Myocyte (in vitro differentiated cells): Measurements from ENCODE around the gene SLC22A17. TPM values are rescaled to one million over a fixed set of nuclear protein-coding genes. Genes with fewer than 3 reads are reported as not detected.
A peak's percentile ranks its signal among the peaks of the same experiment; 100 is the strongest.

Experiments used
- DNase-seq: peaks from one replicate; pipeline ENCODE4 v3.0.0-alpha.2; 2012; ENCODE audit warnings: low read depth
- microRNA counts: library from miRNA; unstranded; fragments of <30 nt; microRNA quantifications from one replicate; lab custom pipeline; 2016
- microRNA-seq: library from miRNA; unstranded; fragments of <30 nt; microRNA quantifications from one replicate; pipeline ENCODE4, GENCODE V29; 2016
- total RNA-seq: library from RNA; depleted of rRNA; stranded (reverse); fragments of >200 nt; gene quantifications from 2 replicates; pipeline ENCODE4 v1.2.3, GENCODE V29; 2014

SLC22A17 gene
- total RNA-seq, 1 donor from 2014 or later = 9.6 TPM

GRCh38 chr14:23308721-23309445 lies 43.8 kb downstream of the SLC22A17 start:
- DNase-seq = no peak

DNA sequence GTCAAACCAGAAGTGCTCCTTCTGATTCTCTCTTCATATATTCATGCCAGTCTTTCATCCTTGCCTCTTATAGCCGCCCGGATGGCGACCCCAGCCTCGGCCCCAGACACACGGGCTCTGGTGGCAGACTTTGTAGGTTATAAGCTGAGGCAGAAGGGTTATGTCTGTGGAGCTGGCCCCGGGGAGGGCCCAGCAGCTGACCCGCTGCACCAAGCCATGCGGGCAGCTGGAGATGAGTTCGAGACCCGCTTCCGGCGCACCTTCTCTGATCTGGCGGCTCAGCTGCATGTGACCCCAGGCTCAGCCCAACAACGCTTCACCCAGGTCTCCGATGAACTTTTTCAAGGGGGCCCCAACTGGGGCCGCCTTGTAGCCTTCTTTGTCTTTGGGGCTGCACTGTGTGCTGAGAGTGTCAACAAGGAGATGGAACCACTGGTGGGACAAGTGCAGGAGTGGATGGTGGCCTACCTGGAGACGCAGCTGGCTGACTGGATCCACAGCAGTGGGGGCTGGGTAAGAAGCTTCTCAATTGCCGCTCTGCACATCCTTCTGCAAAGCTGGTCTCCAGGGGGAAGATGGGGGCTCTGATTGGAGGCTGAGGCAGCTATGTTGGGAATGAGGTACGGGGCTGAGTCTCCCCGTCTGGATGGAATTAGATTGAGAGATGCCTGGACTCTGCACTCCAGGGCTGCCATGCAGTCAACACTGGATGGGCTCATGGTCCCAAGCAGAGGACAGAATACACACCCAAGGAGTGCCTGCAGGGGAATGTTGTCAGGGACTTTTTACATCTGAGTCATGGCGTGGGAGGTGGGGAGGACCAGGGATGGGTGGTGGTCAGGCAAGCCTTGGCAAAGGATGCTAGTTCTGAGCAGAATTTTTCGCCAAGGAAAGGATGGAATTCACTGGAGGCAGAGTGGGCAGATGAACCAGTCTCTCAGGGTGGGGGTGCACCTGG lies 44.7 kb downstream of the SLC22A17 start:
- DNase-seq = no peak

DNA sequence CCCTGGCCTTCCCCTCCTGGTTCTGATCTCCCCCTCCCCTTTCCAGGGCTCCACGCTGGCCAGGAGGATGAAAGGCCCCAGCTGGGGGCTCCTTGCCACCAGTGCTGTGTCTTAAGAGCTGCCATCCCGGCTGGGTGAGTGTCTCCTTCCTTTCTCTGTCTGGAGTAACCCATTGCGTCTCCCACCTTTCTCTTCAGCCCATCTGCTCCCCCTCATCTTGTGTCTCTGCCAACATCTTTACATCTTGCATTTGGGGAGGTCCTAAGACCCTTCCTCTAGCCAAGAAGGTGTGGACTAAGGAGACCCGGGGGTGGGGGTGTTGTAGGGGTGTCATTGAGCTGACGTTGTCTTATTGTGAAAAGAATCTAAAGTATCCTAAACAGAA lies 45.5 kb downstream of the SLC22A17 start:
- DNase-seq = no peak

- DNase-seq = peak; percentile 91
Measured at GRCh38 chr14:23306412-23307145, 46.1 kb downstream of the SLC22A17 start, which contains the start of gene BCL2L2. BCL2L2 (plus strand) TSS chr14:23306833; CDS start chr14:23307768, 935 bp downstream.

GRCh38 chr14:23302290-23303225 lies 50.1 kb downstream of the SLC22A17 start, which contains the start of gene PPP1R3E:
PPP1R3E (minus strand) TSS chr14:23302859; CDS start chr14:23302576, 283 bp downstream.
- DNase-seq = peak; percentile 61

DNA sequence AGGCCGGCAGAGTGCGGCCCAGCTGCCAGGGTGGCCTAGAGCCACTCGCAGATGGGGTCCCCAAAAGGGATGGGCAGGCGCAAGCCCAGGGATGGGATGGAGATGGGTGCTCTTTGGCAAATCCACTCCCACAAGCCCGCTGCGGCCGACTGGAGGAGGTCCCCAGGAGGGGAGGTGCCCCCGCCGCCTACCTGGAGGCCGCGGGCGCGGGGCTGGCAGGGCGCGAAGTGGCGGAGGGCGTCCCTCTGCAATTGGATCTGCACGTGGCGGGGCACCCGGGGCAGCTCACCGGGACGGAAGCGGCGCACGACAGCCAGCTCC lies 50.8 kb downstream of the SLC22A17 start:
- DNase-seq = no peak

- peak; percentile 98 for DNase-seq
Measured at GRCh38 chr14:23301288-23301968, 51.3 kb downstream of the SLC22A17 start.

GRCh38 chr14:23300687-23301223 lies 51.9 kb downstream of the SLC22A17 start:
- peak; percentile 24 for DNase-seq

- DNase-seq = no peak
Measured at GRCh38 chr14:23299986-23300686, 52.6 kb downstream of the SLC22A17 start.

GRCh38 chr14:23299211-23299957 lies 53.3 kb downstream of the SLC22A17 start:
- peak; percentile 64 for DNase-seq

DNA sequence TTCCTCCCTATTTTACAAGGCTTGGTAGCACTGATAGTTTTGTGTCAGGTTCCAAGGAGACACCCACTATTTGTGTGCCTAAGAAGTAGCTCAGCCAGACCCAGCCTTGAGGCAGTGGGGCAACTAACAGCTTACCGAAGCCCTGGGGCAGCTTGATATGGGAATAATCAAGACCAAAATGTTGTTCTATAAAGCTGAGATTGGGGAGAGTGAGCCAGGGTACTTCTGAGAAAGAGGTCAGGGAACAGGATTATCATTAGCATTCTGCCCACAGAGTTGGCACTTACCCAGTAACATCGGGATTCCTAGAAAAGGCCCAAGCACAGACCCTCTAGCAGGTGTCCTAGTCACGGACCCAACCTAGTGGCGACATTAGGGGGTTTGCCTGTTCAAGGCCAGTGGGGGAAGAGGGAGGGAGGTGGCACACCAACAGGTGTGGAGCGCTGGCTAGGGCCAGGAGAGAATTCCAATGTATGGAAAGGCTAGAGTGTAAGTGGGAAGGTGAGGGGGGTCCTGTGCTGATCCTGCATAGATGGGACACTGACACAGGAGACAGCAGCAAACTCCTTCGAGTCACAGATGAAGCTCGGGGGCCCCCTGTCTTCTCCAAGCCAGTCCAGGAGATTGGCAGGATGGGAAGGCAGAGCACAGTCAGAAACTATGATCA lies 54.9 kb downstream of the SLC22A17 start:
- DNase-seq = no peak

DNA sequence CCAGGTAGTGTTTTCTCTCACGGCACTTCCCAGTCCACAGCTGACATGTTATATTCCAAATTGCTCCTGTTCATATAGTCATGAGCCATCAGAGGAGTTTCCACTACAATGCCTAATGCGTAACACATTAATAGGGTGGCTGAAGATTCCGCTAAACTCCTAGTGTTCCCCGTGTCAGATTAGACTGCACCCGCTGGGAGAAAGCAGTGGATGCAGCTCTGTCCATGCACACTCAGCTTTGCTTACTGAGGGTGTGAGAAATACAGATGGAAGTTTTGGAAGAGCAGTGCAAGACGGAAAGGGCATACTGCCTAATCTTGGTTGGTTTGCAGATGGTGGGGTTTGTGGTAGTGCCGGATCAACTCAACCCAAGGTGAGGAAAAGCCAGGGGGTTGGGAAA lies 55.6 kb downstream of the SLC22A17 start:
- no peak for DNase-seq

MicroRNAs within 50 kb of the gene (microRNA counts, 767-probe panel; counts per million panel counts)
- microRNA hsa-miR-208a (lab: Ali Mortazavi, UCI) = not detected

Small RNA genes within 50 kb of the gene (microRNA-seq; reads per million reads assigned to microRNA genes)
- 76.9 reads per million, percentile 52 among the genes with 10 or more reads in this experiment for gene MIR208A

Other genes starting within 250 kb of the SLC22A17 start
- gene CIROP, start 247.9 kb downstream of the SLC22A17 start, total RNA-seq = not detected in 2 replicates
- gene CEBPE, start 233.6 kb downstream of the SLC22A17 start, total RNA-seq = not detected in 2 replicates
- gene SLC7A8, start 169.2 kb downstream of the SLC22A17 start, total RNA-seq = 1.7 and 4.8 TPM in 2 replicates
- not detected in 2 replicates for gene RNF212B, start 115.0 kb downstream of the SLC22A17 start, total RNA-seq
- 7.1 and 8.7 TPM in 2 replicates for gene HOMEZ, start 66.8 kb downstream of the SLC22A17 start, total RNA-seq
- gene PPP1R3E, start 50.0 kb downstream of the SLC22A17 start, total RNA-seq = 6.1 and 8.1 TPM in 2 replicates
- gene BCL2L2, start 46.1 kb downstream of the SLC22A17 start, total RNA-seq = 19.4 and 22.0 TPM in 2 replicates
- 90.2 and 90.5 TPM in 2 replicates for gene PABPN1, start 31.4 kb downstream of the SLC22A17 start, total RNA-seq
- gene EFS, start 12.3 kb upstream of the SLC22A17 start, total RNA-seq = not detected in 2 replicates
- not detected in 2 replicates for gene IL25, start 19.9 kb upstream of the SLC22A17 start, total RNA-seq
- not detected in 2 replicates for gene CMTM5, start 24.2 kb upstream of the SLC22A17 start, total RNA-seq
- gene MYH6, start 55.4 kb upstream of the SLC22A17 start, total RNA-seq = 2.6 and 3.4 TPM in 2 replicates
- gene MYH7, start 82.8 kb upstream of the SLC22A17 start, total RNA-seq = 155 and 258 TPM in 2 replicates
- gene NGDN, start 116.8 kb upstream of the SLC22A17 start, total RNA-seq = 34.3 and 39.5 TPM in 2 replicates
- 0.05 and 0.31 TPM in 2 replicates for gene ZFHX2, start 198.9 kb upstream of the SLC22A17 start, total RNA-seq
- gene THTPA, start 203.4 kb upstream of the SLC22A17 start, total RNA-seq = 31.6 and 42.1 TPM in 2 replicates
- gene AP1G2, start 214.9 kb upstream of the SLC22A17 start, total RNA-seq = 10.0 and 10.2 TPM in 2 replicates
- gene JPH4, start 225.9 kb upstream of the SLC22A17 start, total RNA-seq = not detected in 2 replicates